CD4-positive, alpha-beta memory T cell (primary cell): Measurements from ENCODE around the gene DCLK3. TPM values are rescaled to one million over a fixed set of nuclear protein-coding genes. Genes with fewer than 3 reads are reported as not detected.

Experiments
- CTCF ChIA-PET: fragments of 350-600 bp; sonication (Branson Sonifier 250); formaldehyde crosslinking; loops from one replicate; lab custom pipeline; 2021; ENCODE audit warnings: inconsistent platforms; ENCODE audit not compliant: partially characterized antibody; lab: Charles Lee
- POLR2A ChIA-PET: fragments of 350-600 bp; sonication (Branson Sonifier 250); formaldehyde crosslinking; loops from one replicate; lab custom pipeline; 2021; ENCODE audit not compliant: partially characterized antibody; lab: Charles Lee
- DNase-seq, 5 donors: peaks; one replicate each; pipeline versions ENCODE4 v3.0.0 to v3.0.0-alpha.2; 2020 to 2022; ENCODE audit warnings: mixed read lengths in 1 of 5
- H3K27ac ChIP-seq: one replicate; pipeline ENCODE4 v1.7.0; 2013; ENCODE audit warnings: low read depth, low read length
- H3K27me3 ChIP-seq: 2 replicates; pipeline ENCODE4 v1.7.0; 2013; ENCODE audit warnings: mild to moderate bottlenecking, low read length, moderate library complexity; ENCODE audit not compliant: insufficient read depth
- H3K36me3 ChIP-seq: 2 replicates; pipeline ENCODE4 v1.7.0; 2013; ENCODE audit warnings: mild to moderate bottlenecking, low read length, moderate library complexity; ENCODE audit not compliant: insufficient read depth
- H3K4me1 ChIP-seq: 2 replicates; pipeline ENCODE4 v1.7.0; 2013; ENCODE audit warnings: mild to moderate bottlenecking, low read length, moderate library complexity; ENCODE audit not compliant: insufficient read depth
- H3K4me3 ChIP-seq, 2 donors: one replicate each; pipeline ENCODE4 v1.7.0; 2013; ENCODE audit warnings: low read length in 2 of 2, mild to moderate bottlenecking in 1 of 2
- H3K9me3 ChIP-seq, 2 donors: one replicate each; pipeline ENCODE4 v1.7.0; 2013; ENCODE audit warnings: low read length in 2 of 2, control low read depth in 1 of 2; ENCODE audit not compliant: control insufficient read depth in 1 of 2
- H3K27ac Mint-ChIP-seq, 7 donors: one replicate each; pipeline ENCODE4 v1.8.0; 2020 to 2021; ENCODE audit warnings: mixed read lengths in 7 of 7, mild to moderate bottlenecking in 6 of 7, inconsistent platforms in 3 of 7, moderate library complexity in 3 of 7
- H3K27me3 Mint-ChIP-seq, 2 donors: one replicate each; pipeline ENCODE4 v1.8.0; 2020 to 2021; ENCODE audit warnings: mixed read lengths in 2 of 2
- H3K36me3 Mint-ChIP-seq, 2 donors: one replicate each; pipeline ENCODE4 v1.8.0; 2020 to 2021; ENCODE audit warnings: mixed read lengths in 2 of 2, inconsistent platforms in 1 of 2, mild to moderate bottlenecking in 1 of 2
- H3K4me1 Mint-ChIP-seq, 4 donors: one replicate each; pipeline ENCODE4 v1.8.0; 2020 to 2021; ENCODE audit warnings: mixed read lengths in 4 of 4, mild to moderate bottlenecking in 1 of 4
- H3K4me3 Mint-ChIP-seq, 8 donors: one replicate each; pipeline ENCODE4 v1.8.0; 2020 to 2021; ENCODE audit warnings: mixed read lengths in 8 of 8, mild to moderate bottlenecking in 7 of 8, moderate library complexity in 6 of 8, inconsistent platforms in 3 of 8
- H3K9me3 Mint-ChIP-seq, 8 donors: one replicate each; pipeline ENCODE4 v1.8.0; 2020 to 2021; ENCODE audit warnings: mixed read lengths in 8 of 8, mild to moderate bottlenecking in 5 of 8, inconsistent platforms in 3 of 8, moderate library complexity in 1 of 8
- intact Hi-C: fragments of 100-400 bp; cut with micrococcal nuclease; formaldehyde crosslinking; loops from one replicate; pipeline ENCODE4 v1.15.1; 2023
- polyA plus RNA-seq, 2 donors: library from polyadenylated mRNA; unstranded; fragments of 300-500 nt; fragmentation: Illumina TruSeq; gene quantifications; one replicate each; pipeline ENCODE4 v1.2.3, GENCODE V29; 2021
- total RNA-seq, 2 experiments: library from RNA; stranded (reverse); gene quantifications; one replicate each; pipeline ENCODE4 v1.2.3, GENCODE V29; 2021

DCLK3 gene
- total and polyA plus RNA-seq, 4 experiments from 2014 or later: not detected

DNA sequence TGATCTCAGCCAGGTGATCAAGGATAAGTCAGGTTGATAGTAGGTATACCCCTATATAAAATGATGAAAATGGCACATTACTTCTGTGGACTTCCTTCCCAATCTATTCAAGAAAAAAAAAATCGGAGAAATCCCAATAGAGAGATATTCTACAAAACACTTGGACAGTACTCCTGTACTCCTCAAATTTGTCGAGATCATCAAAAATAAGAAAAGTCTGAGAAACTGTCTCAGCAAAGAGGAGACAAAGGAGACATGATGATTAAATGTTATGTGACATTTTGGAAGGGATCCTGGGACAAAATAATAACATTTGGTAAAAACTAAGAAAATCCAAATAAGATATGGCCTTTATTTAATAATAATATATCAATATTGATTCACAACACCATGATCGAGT lies 94.6 kb downstream of the DCLK3 start:
- intact Hi-C loops: no loop called here
- CTCF ChIA-PET: no interaction called here
- Mint-ChIP-seq H3K4me1 (no peaks in the 10 kb centered on the region), H3K27ac (no peak overlapping the region), H3K36me3 (no peaks in the 10 kb centered on the region), H3K27me3 (peaks cover 3 to 7% of the 10 kb centered on the region in 2 donors), H3K4me3 (no peak overlapping the region), H3K9me3 (peaks cover 0 to 5% (median 0%) of the 10 kb centered on the region in 8 donors)
- no peaks in the 10 kb centered on the region for H3K36me3 ChIP-seq
- no peak for DNase-seq
- no peaks in the 10 kb centered on the region for H3K9me3 ChIP-seq
- POLR2A ChIA-PET: no interaction called here
- H3K27ac ChIP-seq: no peak overlapping the region
- H3K27me3 ChIP-seq: no peaks in the 10 kb centered on the region
- H3K4me1 ChIP-seq: no peaks in the 10 kb centered on the region
- no peak overlapping the region for H3K4me3 ChIP-seq

DNA sequence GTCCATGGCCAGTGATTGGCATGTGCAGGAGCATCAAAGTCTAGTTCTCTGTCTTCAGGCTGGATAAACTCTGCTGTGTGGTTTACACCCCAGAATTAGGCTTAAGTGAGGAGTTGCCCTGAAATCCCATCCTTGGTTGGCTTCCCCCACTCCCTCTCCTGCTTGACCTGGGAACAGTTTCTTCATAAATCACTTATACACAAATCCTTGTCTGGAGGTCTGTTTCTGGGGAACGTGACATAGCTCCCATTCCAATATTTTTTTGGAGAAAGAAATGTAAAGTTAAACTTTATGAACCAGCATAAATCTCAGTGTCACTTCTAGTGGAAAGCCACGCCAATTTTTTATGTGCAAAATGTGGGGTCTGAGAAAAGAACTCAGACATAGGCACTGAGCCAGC lies 98.2 kb downstream of the DCLK3 start:
- no peak for DNase-seq
- POLR2A ChIA-PET: no interaction called here
- Mint-ChIP-seq H3K4me3 (no peak overlapping the region), H3K36me3 (no peaks in the 10 kb centered on the region), H3K4me1 (no peaks in the 10 kb centered on the region), H3K9me3 (peaks cover 0 to 3% (median 0%) of the 10 kb centered on the region in 8 donors), H3K27ac (no peak overlapping the region), H3K27me3 (peaks cover 6 to 11% of the 10 kb centered on the region in 2 donors)
- Histone ChIP-seq H3K4me3 (no peak overlapping the region), H3K27me3 (no peaks in the 10 kb centered on the region), H3K9me3 (no peaks in the 10 kb centered on the region), H3K4me1 (no peaks in the 10 kb centered on the region), H3K27ac (no peak overlapping the region), H3K36me3 (no peaks in the 10 kb centered on the region)
- CTCF ChIA-PET: no interaction called here
- intact Hi-C loops: no loop called here

DNA sequence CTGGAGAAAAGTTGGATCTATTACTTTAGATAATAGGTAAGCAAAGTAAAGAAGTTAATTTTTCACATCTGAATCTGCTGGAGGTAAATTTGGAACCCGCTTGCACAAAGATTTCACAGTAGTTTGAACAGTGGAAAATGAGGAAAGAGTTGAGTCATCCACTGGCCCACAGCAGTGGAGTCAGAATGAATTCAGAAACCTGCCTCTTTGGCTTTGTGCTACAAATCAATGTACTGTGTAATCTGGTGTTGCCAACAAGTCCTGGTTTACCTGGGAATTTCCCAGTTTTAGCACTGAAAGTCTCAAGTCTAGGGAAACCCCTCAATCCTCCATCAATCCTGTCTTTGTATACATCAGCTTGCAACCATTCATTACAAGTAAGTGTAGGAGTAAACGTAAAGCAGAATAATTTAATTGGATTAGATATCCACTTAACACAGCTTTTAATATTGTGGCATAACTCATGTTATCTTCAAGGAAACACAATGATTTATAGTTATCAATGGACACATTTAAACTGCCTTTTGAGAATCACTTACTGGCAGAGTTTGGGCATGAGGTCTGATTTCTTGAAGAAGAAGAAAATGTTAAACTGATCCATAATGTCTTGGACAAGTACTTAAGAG lies 100.6 kb downstream of the DCLK3 start:
- Histone ChIP-seq H3K36me3 (no peaks in the 10 kb centered on the region), H3K4me1 (no peaks in the 10 kb centered on the region), H3K4me3 (no peak overlapping the region), H3K27me3 (no peaks in the 10 kb centered on the region), H3K9me3 (no peaks in the 10 kb centered on the region), H3K27ac (no peak overlapping the region)
- no peaks in the 10 kb centered on the region for H3K9me3 Mint-ChIP-seq
- CTCF ChIA-PET: no interaction called here
- H3K4me3 Mint-ChIP-seq: no peak overlapping the region
- H3K4me1 Mint-ChIP-seq: no peaks in the 10 kb centered on the region
- intact Hi-C loops: no loop called here
- POLR2A ChIA-PET: no interaction called here
- H3K36me3 Mint-ChIP-seq: no peaks in the 10 kb centered on the region
- H3K27me3 Mint-ChIP-seq: peaks cover 7 to 8% of the 10 kb centered on the region in 2 donors
- DNase-seq: no peak
- H3K27ac Mint-ChIP-seq: no peak overlapping the region

DNA sequence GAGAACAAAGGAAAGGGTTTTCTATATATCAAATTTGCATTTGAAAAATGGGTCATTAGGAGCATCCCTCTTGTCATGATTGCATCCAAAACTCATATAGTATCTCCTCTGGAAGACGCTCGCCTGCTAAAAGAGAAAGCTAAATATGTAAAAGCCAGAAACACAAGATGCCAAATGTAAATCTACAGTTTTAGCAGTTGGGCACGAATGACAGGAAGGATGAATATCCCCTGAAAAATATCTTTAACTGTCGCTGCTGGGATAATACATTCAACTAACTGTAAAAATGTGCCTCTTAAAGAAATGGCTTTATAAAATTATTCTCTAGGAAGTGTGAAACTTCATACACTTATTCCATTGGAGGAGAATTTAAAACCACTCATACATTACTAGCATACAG lies 101.7 kb downstream of the DCLK3 start:
- H3K36me3 Mint-ChIP-seq: no peaks in the 10 kb centered on the region
- no peak for DNase-seq
- Histone ChIP-seq H3K9me3 (no peaks in the 10 kb centered on the region), H3K36me3 (no peaks in the 10 kb centered on the region), H3K4me1 (no peaks in the 10 kb centered on the region), H3K27me3 (no peaks in the 10 kb centered on the region), H3K4me3 (no peak overlapping the region), H3K27ac (no peak overlapping the region)
- H3K9me3 Mint-ChIP-seq: no peaks in the 10 kb centered on the region
- H3K4me1 Mint-ChIP-seq: no peaks in the 10 kb centered on the region
- ChIA-PET POLR2A (no interaction called here), CTCF (no interaction called here)
- intact Hi-C loops: no loop called here
- peaks cover 9 to 15% of the 10 kb centered on the region in 2 donors for H3K27me3 Mint-ChIP-seq
- no peak overlapping the region for H3K4me3 Mint-ChIP-seq
- H3K27ac Mint-ChIP-seq: no peak overlapping the region

Other genes with a start within 250 kb of the DCLK3 start
- gene TRANK1, start 180.5 kb upstream of the DCLK3 start, total RNA-seq: 100 to 1,000 TPM; 151 to 155 TPM
- gene TRANK1, start 180.5 kb upstream of the DCLK3 start, polyA plus RNA-seq: 10 to 100 TPM in 1 of 2 donors, 1 to 10 TPM in 1; 9.6 to 43.9 TPM
- gene EPM2AIP1, start 228.6 kb upstream of the DCLK3 start, total RNA-seq: 10 to 100 TPM; 46.3 to 47.0 TPM
- 10 to 100 TPM in 1 of 2 donors, 1 to 10 TPM in 1; 9.1 to 10.0 TPM for gene EPM2AIP1, start 228.6 kb upstream of the DCLK3 start, polyA plus RNA-seq
- gene MLH1, start 229.0 kb upstream of the DCLK3 start, total RNA-seq: 10 to 100 TPM; 30.3 to 33.8 TPM
- 10 to 100 TPM; 15.6 to 18.9 TPM for gene MLH1, start 229.0 kb upstream of the DCLK3 start, polyA plus RNA-seq